GM19463 (cell line): ENCODE data around the gene CORO1A.
A peak's percentile ranks its signal among the peaks of the same experiment; 100 is the strongest.
"Not testable (repeated sequence)": the region's sequence is repeated elsewhere in the genome, so short reads cannot be mapped to it uniquely, and the experiment has no call there.

Experiments
- ATAC-seq: cut with Tn5 transposase; IDR thresholded peaks from one replicate; pipeline ENCODE4 v1.9.1; 2021; ENCODE audit warnings: mild to moderate bottlenecking, moderate library complexity; ENCODE audit not compliant: unreplicated experiment

Gene CORO1A

GRCh38 chr16:30169416-30169815 is 14.0 kb upstream of the CORO1A start:
- ATAC-seq, result not testable (repeated sequence)

DNA sequence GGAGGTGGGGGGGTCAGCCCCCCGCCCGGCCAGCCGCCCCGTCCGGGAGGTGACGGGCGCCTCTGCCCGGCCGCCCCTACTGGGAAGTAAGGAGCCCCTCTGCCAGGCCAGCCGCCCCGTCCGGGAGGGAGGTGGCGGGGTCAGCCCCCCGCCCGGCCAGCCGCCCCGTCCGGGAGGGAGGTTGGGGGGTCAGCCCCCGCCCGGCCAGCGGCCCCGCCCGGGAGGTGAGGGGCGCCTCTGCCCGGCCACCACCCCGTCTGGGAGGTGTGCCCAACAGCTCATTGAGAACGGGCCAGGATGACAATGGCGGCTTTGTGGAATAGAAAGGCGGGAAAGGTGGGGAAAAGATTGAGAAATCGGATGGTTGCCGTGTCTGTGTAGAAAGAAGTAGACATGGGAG is 13.3 kb upstream of the CORO1A start:
- not testable (repeated sequence) for ATAC-seq

GRCh38 chr16:30173054-30173453 is 10.3 kb upstream of the CORO1A start:
- ATAC-seq, result no peak

- ATAC-seq, result not testable (repeated sequence)
These were observed 6.5 kb upstream of the CORO1A start for GRCh38 chr16:30176876-30177275.

- ATAC-seq, result no peak
These were observed 4.2 kb upstream of the CORO1A start for GRCh38 chr16:30179195-30179594.

DNA sequence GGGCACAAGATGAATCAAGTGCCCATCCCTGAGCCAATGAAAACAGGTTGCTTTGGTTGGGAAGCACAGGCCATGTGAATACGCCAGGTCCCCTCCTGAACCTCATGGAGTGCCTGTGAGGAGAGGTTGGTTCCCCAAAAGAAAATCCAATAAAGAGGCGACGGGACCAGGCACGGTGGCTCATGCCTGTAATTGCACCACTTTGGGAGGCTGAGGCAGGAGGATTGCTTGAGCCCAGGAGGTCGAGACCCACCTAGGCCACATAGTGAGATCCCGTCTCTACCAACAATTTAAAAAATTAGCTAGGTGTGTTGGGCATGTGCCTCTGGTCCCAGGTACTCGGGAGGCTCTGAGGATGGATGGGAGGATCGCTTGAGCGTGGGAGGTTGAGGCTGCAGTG is 3.5 kb upstream of the CORO1A start:
- ATAC-seq, result no peak

GRCh38 chr16:30180741-30181140 is 2.7 kb upstream of the CORO1A start:
- no peak for ATAC-seq

DNA sequence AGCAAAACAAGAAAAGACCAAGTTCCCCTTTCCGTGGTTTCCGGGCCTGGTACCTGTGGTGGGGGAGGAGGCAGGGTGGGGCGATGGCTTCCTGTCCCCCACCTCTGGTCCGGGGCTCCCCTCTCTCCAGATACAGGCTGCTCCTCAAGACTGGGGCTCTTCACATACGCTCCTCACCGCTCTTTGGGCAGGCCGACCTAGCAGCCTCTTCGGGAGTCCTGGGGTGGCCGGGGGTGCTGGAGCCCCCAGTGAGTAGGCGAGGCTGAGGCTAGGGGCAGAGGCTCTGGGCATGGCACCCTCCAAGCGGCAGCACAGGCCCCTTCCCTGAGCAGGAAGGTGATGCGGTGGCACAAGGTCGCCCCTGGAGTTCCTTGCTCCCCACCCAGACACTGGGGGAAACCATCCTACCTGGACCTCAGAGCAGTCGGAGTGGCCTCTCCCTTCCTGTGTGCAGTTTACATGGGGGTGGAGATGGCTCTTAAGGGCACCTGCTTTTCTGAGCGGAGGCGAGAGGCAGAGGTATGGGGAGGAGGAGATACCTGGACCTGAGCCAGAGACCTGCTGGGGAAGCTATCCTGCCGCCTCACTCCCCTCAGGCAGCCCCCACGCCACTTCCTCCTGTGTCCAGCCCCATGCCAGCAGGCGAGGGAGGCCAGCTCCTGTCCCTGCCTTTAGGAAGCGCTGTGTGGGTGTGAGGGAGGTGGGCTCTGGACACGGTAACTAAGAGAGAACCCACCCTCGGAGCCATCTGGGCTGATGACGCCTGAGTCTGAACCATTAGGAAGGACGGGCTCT is 891 bp downstream of the CORO1A start:
- peak; percentile 36 for ATAC-seq

DNA sequence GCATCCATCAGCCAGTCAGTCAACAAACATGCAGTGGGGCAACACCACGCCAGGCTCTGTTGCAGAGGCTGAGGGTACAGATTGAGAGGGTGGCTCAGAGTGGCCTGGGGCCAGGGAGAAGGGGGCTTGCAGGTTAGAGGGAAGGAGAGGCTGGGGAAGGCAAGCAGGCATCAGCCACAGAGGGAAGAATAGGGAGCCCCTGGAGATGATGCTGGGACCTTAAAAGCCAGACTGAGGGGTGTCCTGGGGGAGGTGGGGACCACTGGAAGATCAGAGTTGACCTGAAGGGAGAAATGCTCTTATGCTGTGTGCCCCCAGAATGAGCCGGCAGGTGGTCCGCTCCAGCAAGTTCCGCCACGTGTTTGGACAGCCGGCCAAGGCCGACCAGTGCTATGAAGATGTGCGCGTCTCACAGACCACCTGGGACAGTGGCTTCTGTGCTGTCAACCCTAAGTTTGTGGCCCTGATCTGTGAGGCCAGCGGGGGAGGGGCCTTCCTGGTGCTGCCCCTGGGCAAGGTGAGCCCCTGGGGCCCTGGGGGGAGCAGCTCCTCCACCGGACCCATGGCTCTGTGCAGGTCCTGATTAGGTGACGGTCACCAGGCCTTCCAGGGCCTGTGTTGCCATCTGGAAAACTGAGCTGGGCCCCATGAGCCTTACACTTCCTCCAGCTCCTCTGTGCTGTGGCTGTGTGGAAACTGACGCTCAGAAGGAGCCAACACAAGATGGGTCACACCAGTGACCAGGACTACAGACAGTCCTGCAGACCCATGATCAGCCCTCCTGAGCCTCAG is 1.7 kb downstream of the CORO1A start:
- no peak for ATAC-seq

DNA sequence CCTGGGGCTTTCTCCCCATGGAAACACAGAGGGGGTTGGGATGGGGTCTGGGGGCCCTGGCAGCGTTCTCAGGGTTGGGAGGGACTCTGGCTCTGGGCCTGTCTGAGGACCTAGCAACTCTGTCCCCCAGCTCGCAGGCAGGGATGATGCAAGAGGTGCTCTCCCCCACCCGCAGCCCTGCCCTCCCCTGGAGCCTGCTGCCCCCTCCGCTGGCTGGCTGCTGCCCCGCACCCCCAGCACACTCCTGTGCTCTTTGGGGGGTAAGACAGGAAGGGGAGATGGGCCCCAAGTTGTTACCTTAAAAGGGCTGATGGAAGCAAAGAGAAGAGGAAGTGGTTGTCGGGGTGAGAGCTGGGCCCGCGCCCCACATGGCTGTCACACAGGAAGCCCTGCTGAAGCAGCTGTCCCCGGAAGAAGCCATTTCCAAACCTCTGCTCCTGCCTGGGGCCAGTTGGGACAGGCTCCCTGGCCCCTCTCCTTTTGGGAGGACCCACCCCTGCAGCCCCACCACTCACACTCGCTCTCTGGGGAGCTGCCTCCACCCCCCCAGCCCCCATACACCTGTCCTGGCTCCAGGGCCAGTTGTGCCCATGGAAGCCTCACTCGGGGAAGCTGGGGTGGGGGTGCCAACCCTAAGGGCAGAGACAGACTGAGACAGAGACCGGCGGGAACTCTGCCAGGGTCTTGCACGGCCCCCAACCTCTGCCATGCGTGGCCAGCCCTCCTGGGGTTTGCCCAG is 2.5 kb downstream of the CORO1A start:
- ATAC-seq, result peak; percentile 36

DNA sequence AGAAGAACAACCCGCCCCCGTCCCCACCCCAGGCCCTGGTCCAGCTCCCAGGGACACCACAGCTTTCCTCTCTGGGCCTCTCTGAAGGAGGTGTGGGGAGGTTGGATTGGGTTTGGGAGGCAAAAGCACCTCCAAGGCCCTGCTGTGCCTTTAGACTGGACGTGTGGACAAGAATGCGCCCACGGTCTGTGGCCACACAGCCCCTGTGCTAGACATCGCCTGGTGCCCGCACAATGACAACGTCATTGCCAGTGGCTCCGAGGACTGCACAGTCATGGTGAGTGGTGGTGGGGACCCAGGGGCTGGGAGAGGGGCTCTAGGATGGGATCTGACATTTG is 3.0 kb downstream of the CORO1A start:
- no peak for ATAC-seq

DNA sequence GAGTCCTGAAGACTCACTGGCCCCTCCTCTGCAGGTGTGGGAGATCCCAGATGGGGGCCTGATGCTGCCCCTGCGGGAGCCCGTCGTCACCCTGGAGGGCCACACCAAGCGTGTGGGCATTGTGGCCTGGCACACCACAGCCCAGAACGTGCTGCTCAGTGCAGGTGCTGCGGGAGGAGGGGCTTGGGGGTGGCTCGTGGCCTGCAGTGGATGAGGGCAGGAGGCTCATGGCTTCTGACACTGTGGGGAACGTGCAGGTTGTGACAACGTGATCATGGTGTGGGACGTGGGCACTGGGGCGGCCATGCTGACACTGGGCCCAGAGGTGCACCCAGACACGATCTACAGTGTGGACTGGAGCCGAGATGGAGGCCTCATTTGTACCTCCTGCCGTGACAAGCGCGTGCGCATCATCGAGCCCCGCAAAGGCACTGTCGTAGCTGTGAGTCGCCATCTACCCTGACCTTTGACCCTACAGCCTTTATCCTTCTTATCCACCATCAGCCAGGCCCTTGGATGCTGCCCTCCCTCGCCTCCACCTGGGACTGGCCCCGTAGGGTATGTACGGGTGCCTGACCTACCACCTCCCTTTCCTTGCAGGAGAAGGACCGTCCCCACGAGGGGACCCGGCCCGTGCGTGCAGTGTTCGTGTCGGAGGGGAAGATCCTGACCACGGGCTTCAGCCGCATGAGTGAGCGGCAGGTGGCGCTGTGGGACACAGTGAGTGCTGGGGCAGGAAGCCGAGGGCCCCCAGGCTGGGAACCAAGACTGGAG is 3.6 kb downstream of the CORO1A start:
- no peak for ATAC-seq

DNA sequence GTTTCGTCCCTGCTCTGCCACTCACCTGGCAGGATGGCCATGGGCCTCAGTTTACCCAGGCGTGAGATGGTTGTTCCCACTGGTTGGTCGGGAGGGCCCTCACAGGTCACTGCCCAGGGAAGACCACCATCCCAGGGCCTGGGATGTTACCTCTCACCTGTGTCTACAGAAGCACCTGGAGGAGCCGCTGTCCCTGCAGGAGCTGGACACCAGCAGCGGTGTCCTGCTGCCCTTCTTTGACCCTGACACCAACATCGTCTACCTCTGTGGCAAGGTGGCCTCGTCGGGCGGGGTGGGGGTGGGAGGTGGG is 4.1 kb downstream of the CORO1A start:
- no peak for ATAC-seq

DNA sequence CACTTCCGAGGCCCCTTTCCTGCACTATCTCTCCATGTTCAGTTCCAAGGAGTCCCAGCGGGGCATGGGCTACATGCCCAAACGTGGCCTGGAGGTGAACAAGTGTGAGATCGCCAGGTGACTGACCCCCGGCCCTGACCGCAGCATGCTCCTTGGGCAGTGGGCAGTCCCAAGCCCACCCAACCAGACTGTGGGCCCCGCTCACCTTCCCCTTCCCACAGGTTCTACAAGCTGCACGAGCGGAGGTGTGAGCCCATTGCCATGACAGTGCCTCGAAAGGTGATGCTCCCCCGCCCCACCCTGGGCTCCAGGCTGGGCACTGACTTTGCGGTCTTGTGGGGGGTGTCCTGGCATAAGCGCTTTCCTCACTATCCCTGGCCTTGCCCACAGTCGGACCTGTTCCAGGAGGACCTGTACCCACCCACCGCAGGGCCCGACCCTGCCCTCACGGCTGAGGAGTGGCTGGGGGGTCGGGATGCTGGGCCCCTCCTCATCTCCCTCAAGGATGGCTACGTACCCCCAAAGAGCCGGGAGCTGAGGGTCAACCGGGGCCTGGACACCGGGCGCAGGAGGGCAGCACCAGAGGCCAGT is 4.7 kb downstream of the CORO1A start:
- ATAC-seq, result no peak

GRCh38 chr16:30191158-30191557 is 7.8 kb downstream of the CORO1A start:
- not testable (repeated sequence) for ATAC-seq

- not testable (repeated sequence) for ATAC-seq
These were observed 9.7 kb downstream of the CORO1A start for GRCh38 chr16:30193098-30193497.

GRCh38 chr16:30193615-30194014 is 10.2 kb downstream of the CORO1A start, which contains the start of the genes BOLA2B and SLX1A:
TSS of gene BOLA2B (minus strand) at chr16:30193666. CDS start at chr16:30193595, 71 bp downstream.
TSS of gene SLX1A (plus strand) at chr16:30193875. CDS start at chr16:30194085, 210 bp downstream.
- peak; percentile 86 for ATAC-seq

DNA sequence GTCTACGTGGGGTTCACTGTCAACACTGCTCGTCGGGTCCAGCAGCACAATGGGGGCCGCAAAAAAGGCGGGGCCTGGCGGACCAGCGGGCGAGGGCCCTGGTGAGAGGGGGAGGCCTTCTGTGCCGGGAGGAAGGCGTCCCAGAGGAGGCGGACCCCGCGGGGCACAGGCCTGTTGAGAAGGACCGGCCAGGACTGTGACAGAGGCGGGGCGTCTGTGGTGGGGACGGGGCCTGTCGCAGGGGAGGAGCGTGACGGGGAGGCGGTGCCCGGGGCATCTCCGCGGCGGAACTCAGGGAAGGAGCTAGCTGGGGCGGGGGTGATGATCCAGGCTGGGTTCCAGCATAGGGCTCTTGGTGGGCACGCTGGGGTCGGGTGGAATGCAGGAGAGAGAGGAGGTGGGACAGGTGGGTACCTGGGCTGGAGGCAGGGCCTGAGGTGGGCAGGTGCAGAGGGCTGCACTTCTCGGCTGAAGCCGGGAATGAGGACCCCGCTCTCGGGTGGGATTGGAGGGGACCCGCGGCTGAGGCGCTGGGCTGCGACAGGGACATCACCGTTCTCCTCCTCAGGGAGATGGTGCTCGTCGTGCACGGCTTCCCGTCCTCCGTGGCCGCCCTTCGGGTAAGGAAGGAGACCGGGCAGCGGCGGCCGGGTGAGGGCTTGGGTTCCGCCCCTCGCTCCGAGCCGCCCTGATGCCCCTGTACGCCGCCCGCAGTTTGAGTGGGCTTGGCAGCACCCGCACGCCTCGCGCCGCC is 10.9 kb downstream of the CORO1A start:
- peak; percentile 61 for ATAC-seq

- not testable (repeated sequence) for ATAC-seq
These were observed 13.6 kb downstream of the CORO1A start for GRCh38 chr16:30197001-30197400.

- ATAC-seq, result not testable (repeated sequence)
These were observed 15.6 kb downstream of the CORO1A start, which contains the start of gene SULT1A3 for GRCh38 chr16:30199049-30199448. TSS of gene SULT1A3 (plus strand) at chr16:30199255. CDS start at chr16:30200729, 1,474 bp downstream.
